Activated naive CD4-positive, alpha-beta T cell treated with anti-CD3 and anti-CD28 coated beads for 36 hours (primary cell): ENCODE measurements around the gene TEX2. TPM values are rescaled to one million over a fixed set of nuclear protein-coding genes. Genes with fewer than 3 reads are reported as not detected.
A peak's percentile ranks its signal among the peaks of the same experiment; 100 is the strongest.

Source experiments
- CTCF ChIA-PET: fragments of 350-600 bp; sonication (Branson Sonifier 250); formaldehyde crosslinking; loops from one replicate; lab custom pipeline; 2021; ENCODE audit warnings: antibody characterized with exemption; lab: Charles Lee
- DNase-seq: peaks from one replicate; pipeline ENCODE4 v3.0.0-alpha.2; 2020
- H3K27ac Mint-ChIP-seq: one replicate; pipeline ENCODE4 v1.8.0; 2021; ENCODE audit warnings: mild to moderate bottlenecking, mixed read lengths
- H3K27me3 Mint-ChIP-seq: one replicate; pipeline ENCODE4 v1.8.0; 2021; ENCODE audit warnings: low read depth, mixed read lengths
- H3K36me3 Mint-ChIP-seq: one replicate; pipeline ENCODE4 v1.8.0; 2021; ENCODE audit warnings: low read depth, mixed read lengths
- H3K4me1 Mint-ChIP-seq: one replicate; pipeline ENCODE4 v1.8.0; 2021; ENCODE audit warnings: low read depth, mixed read lengths
- H3K4me3 Mint-ChIP-seq: one replicate; pipeline ENCODE4 v1.8.0; 2021; ENCODE audit warnings: mild to moderate bottlenecking, moderate library complexity, mixed read lengths
- H3K9me3 Mint-ChIP-seq: one replicate; pipeline ENCODE4 v1.8.0; 2021; ENCODE audit warnings: mixed read lengths
- intact Hi-C: fragments of 100-400 bp; cut with micrococcal nuclease; formaldehyde crosslinking; loops from one replicate; pipeline ENCODE4 v1.15.1; 2023
- total RNA-seq, 2 experiments: library from RNA; stranded (reverse); gene quantifications; one replicate each; pipeline ENCODE4 v1.2.3, GENCODE V29; 2021

TEX2 gene
- total RNA-seq, 2 experiments from 2014 or later: 9.2 to 10.6 TPM

DNA sequence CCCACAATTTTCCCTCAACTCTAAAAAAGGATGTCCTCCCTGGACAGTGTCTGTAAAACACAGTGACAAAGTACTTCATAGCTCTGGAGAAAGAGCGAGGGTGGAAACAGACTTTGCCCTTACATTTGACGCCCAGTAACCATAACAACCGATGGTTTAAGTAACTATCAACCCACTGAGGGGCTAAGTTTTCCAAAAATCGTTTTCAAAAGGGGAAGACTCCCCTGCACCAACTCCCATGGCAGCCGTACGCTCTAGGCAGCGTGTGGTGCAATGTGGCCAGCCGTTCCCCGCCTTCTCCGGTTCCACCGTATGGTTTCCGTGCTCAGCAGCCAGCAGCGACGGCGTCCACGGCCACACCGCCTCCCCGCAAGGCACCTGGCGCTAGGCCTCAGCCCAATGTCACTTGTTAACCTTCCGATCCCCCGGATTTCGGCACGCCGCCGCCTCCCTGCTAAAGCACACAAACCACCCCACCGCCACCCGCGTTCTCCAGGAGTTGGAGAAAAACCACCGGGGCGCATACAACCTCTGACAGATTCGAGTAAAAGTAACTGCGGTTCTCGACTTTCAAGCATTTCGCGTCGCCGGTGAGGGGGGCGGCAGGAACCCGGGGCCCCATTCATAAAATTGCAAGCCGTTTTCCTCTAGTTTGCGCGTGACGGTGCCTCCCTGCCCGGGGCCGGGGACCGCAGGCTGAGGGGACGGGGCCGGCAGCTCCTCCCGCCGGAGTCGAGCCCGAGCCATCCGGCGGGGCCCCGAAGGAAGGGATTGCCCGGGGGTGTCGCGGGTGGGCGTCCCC is 661 bp downstream of the TEX2 start:
- H3K9me3 Mint-ChIP-seq: no peaks in the 10 kb centered on the region
- CTCF ChIA-PET: no interaction called here
- DNase-seq: peak; percentile 76
- no peaks in the 10 kb centered on the region for H3K36me3 Mint-ChIP-seq
- intact Hi-C loops: loop anchor here (1.0 to 5.0 kb wide), 5 partner anchors 24 to 365 kb away; partner anchors contain the start of genes CEP95 and DDX5
- H3K27me3 Mint-ChIP-seq: no peaks in the 10 kb centered on the region
- peaks cover 40% of the 10 kb centered on the region for H3K4me1 Mint-ChIP-seq
- H3K4me3 Mint-ChIP-seq: peak overlapping the region; percentile 90
- peak overlapping the region; percentile 58 for H3K27ac Mint-ChIP-seq

- Mint-ChIP-seq H3K4me1 (peaks cover 41% of the 10 kb centered on the region), H3K4me3 (peak overlapping the region; percentile 90), H3K27ac (peak overlapping the region; percentile 58), H3K36me3 (no peaks in the 10 kb centered on the region), H3K27me3 (no peaks in the 10 kb centered on the region), H3K9me3 (no peaks in the 10 kb centered on the region)
- intact Hi-C loops: loop anchor here (1.0 to 5.0 kb wide), 5 partner anchors 23 to 366 kb away; partner anchors contain the start of genes CEP95 and DDX5
- CTCF ChIA-PET: no interaction called here
- DNase-seq: no peak
These were observed 1.5 kb downstream of the TEX2 start for GRCh38 chr17:64261417-64262145.

DNA sequence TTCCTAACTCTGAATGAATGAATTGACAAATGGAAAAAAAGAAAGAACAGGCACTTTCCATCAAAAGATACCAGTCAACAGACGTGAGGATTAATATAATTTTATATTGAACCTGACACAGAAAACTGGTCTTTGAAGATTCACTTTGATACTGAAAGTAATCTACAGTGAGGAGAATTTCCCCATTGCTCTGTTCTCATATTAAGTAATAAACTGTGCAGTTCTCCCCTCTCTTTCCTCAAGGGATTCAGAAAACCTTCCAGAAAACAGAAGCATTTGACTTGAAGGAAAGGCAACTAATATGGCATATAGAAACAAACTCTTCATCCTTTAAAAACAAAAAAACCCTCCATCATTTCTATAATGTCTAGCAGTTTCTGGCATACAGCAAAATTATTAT is 2.2 kb downstream of the TEX2 start:
- Mint-ChIP-seq H3K27me3 (no peaks in the 10 kb centered on the region), H3K27ac (no peak overlapping the region), H3K36me3 (no peaks in the 10 kb centered on the region), H3K4me3 (no peak overlapping the region), H3K4me1 (peaks cover 41% of the 10 kb centered on the region), H3K9me3 (no peaks in the 10 kb centered on the region)
- DNase-seq: no peak
- intact Hi-C loops: loop anchor here (5.0 kb wide), 2 partner anchors 59 to 366 kb away; no protein-coding TSS in a partner anchor
- CTCF ChIA-PET: no interaction called here

DNA sequence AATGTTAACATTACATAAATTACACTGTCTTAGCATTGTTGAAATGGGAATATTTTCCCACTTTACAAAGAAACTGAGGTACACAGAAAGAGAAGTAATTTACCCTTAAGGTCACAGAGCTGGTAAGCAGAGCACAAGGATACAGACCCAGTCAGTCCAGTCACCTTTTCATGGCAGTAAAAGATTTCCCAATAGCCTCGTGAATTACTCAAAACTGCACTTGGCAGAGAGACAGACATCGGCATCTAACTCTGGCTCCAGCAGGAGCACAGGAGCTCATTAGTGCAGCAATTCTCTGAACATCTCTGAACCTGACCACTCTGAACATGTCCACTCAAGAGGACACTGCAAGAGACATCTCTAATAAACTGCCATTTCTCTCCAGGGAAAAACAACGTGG is 3.1 kb downstream of the TEX2 start:
- H3K9me3 Mint-ChIP-seq: no peaks in the 10 kb centered on the region

GRCh38 chr17:64259426-64259825 is 3.6 kb downstream of the TEX2 start:
- intact Hi-C loops: no loop called here
- DNase-seq: no peak
- Mint-ChIP-seq H3K27me3 (no peaks in the 10 kb centered on the region), H3K4me3 (no peak overlapping the region), H3K27ac (no peak overlapping the region), H3K36me3 (no peaks in the 10 kb centered on the region), H3K9me3 (no peaks in the 10 kb centered on the region), H3K4me1 (peaks cover 39% of the 10 kb centered on the region)
- CTCF ChIA-PET: no interaction called here

More for the DNA sequence above, 3.1 kb downstream of the TEX2 start:
- no peak overlapping the region for H3K27ac Mint-ChIP-seq
- H3K27me3 Mint-ChIP-seq: no peaks in the 10 kb centered on the region
- peaks cover 41% of the 10 kb centered on the region for H3K4me1 Mint-ChIP-seq
- intact Hi-C loops: loop anchor here (5.0 kb wide), 2 partner anchors 58 to 367 kb away; no protein-coding TSS in a partner anchor
- no peaks in the 10 kb centered on the region for H3K36me3 Mint-ChIP-seq
- no peak overlapping the region for H3K4me3 Mint-ChIP-seq
- no peak for DNase-seq
- CTCF ChIA-PET: no interaction called here

- CTCF ChIA-PET: interaction anchor here (0.6 to 0.8 kb wide), 2 partner anchors 21 to 194 kb away, joined by 3 read pairs; no protein-coding TSS in a partner anchor
- intact Hi-C loops: no loop called here
These were observed 5.9 kb downstream of the TEX2 start for GRCh38 chr17:64256913-64257807.

DNA sequence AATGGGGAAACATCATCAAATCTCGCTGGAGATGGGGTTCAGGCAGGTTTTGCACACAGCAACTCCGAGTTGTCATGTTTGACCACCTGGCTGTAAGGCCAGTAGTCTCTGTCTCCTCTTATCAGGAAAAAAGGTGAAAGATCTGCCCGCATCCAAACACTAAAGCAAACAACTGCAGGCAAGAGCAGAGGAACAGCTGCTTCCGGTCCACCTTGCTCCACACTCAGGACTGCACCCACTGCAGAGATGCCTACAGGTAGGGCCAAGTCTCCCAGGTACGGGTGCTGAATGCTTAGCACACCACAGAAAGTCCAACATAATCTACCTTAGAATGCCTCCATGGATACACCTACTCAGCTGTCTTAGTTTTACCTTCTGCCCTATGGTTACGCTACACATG is 7.3 kb downstream of the TEX2 start:
- no peak overlapping the region for H3K27ac Mint-ChIP-seq
- H3K36me3 Mint-ChIP-seq: no peaks in the 10 kb centered on the region
- intact Hi-C loops: no loop called here
- H3K27me3 Mint-ChIP-seq: no peaks in the 10 kb centered on the region
- H3K4me1 Mint-ChIP-seq: peaks cover 15% of the 10 kb centered on the region
- CTCF ChIA-PET: no interaction called here
- no peak overlapping the region for H3K4me3 Mint-ChIP-seq
- no peak for DNase-seq
- no peaks in the 10 kb centered on the region for H3K9me3 Mint-ChIP-seq

More at GRCh38 chr17:64256913-64257807, 5.9 kb downstream of the TEX2 start:
- H3K4me3 Mint-ChIP-seq: no peak overlapping the region
- H3K9me3 Mint-ChIP-seq: no peaks in the 10 kb centered on the region
- no peak overlapping the region for H3K27ac Mint-ChIP-seq
- H3K27me3 Mint-ChIP-seq: no peaks in the 10 kb centered on the region
- peaks cover 28% of the 10 kb centered on the region for H3K4me1 Mint-ChIP-seq
- no peak for DNase-seq
- H3K36me3 Mint-ChIP-seq: no peaks in the 10 kb centered on the region

DNA sequence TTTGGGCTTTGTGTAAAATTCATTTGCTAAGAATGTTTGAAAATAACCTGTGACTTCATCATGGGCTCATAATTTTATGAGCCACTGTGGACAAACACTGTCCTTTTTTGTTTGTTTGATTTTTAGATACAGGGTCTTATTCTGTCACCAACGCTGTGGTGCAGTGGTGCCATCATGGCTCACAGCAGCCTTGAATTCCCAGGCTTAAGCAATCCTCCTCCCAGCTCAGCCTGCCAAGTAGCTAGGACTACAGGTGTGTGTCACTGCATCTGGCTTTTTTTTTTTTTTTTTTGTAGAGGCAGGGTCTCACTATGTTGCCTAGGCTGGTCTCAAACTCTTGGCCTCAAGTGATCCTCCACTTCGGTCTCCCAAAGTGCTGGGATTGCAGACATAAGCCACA is 8.3 kb downstream of the TEX2 start:
- CTCF ChIA-PET: no interaction called here
- Mint-ChIP-seq H3K36me3 (no peaks in the 10 kb centered on the region), H3K4me3 (no peak overlapping the region), H3K27ac (no peak overlapping the region), H3K27me3 (no peaks in the 10 kb centered on the region), H3K4me1 (peaks cover 7% of the 10 kb centered on the region), H3K9me3 (no peaks in the 10 kb centered on the region)
- DNase-seq: no peak
- intact Hi-C loops: no loop called here

DNA sequence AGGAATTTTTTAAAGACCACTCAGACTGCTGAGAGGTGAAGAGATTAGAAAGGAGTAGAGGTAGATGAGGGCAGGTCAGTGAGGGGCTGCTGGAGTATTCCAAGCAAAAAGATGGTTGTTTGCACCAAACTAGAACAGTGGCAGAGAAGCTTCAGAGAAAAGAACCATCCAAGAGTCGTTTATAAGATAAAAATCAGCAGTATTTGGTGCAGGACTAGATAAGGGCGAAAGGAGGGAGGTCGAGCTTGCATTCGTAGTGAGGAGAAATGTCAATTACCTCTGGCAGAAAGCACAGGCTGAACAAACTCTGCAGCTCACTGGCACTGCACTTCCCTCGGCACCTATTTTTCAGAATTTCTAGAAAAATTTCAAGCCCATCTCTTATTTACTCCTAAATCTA is 9.6 kb downstream of the TEX2 start:
- intact Hi-C loops: no loop called here
- CTCF ChIA-PET: interaction anchor here (1.0 kb wide), 1 partner anchor 29 kb away, joined by 3 read pairs; no protein-coding TSS in a partner anchor
- Mint-ChIP-seq H3K4me1 (peaks cover 8% of the 10 kb centered on the region), H3K27me3 (no peaks in the 10 kb centered on the region), H3K4me3 (no peak overlapping the region), H3K27ac (no peak overlapping the region), H3K9me3 (no peaks in the 10 kb centered on the region), H3K36me3 (no peaks in the 10 kb centered on the region)
- no peak for DNase-seq

GRCh38 chr17:64252831-64253230 is 10.2 kb downstream of the TEX2 start:
- H3K36me3 Mint-ChIP-seq: no peaks in the 10 kb centered on the region
- no peak overlapping the region for H3K27ac Mint-ChIP-seq
- intact Hi-C loops: no loop called here
- no peaks in the 10 kb centered on the region for H3K9me3 Mint-ChIP-seq
- no peaks in the 10 kb centered on the region for H3K27me3 Mint-ChIP-seq
- CTCF ChIA-PET: interaction anchor here (1.0 kb wide), 1 partner anchor 29 kb away, joined by 3 read pairs; no protein-coding TSS in a partner anchor
- no peak for DNase-seq
- H3K4me3 Mint-ChIP-seq: no peak overlapping the region
- H3K4me1 Mint-ChIP-seq: peaks cover 8% of the 10 kb centered on the region

GRCh38 chr17:64250233-64250835 is 12.7 kb downstream of the TEX2 start:
- intact Hi-C loops: no loop called here
- Mint-ChIP-seq H3K27ac (no peak overlapping the region), H3K9me3 (no peaks in the 10 kb centered on the region), H3K27me3 (no peaks in the 10 kb centered on the region), H3K4me1 (peaks cover 5% of the 10 kb centered on the region), H3K4me3 (no peak overlapping the region), H3K36me3 (no peaks in the 10 kb centered on the region)
- CTCF ChIA-PET: interaction anchor here (1.6 kb wide), 1 partner anchor 14 kb away, joined by 6 read pairs; no protein-coding TSS in a partner anchor
- DNase-seq: no peak
